HG03439 (cell line): ENCODE results near the gene DNMBP.
"Not testable (repeated sequence)": the region's sequence is repeated elsewhere in the genome, so short reads cannot be mapped to it uniquely, and the experiment has no call there.

Source experiments
- ATAC-seq: cut with Tn5 transposase; IDR thresholded peaks from one replicate; pipeline ENCODE4 v1.9.1; 2021; ENCODE audit warnings: mild to moderate bottlenecking, moderate library complexity; ENCODE audit not compliant: unreplicated experiment

DNMBP gene

GRCh38 chr10:99840859-99841258 is 168.9 kb downstream of the DNMBP start:
- not testable (repeated sequence) for ATAC-seq

- no peak for ATAC-seq
These were observed 173.0 kb downstream of the DNMBP start for GRCh38 chr10:99836711-99837110.

GRCh38 chr10:99835947-99836346 is 173.8 kb downstream of the DNMBP start:
- ATAC-seq, result no peak

GRCh38 chr10:99834410-99834809 is 175.3 kb downstream of the DNMBP start:
- no peak for ATAC-seq

- ATAC-seq, result no peak
These were observed 177.3 kb downstream of the DNMBP start for GRCh38 chr10:99832439-99832838.

- ATAC-seq, result no peak
These were observed 181.3 kb downstream of the DNMBP start for GRCh38 chr10:99828464-99828863.

GRCh38 chr10:99827936-99828335 is 181.8 kb downstream of the DNMBP start:
- no peak for ATAC-seq
